PFSK-1 (cell line): ENCODE results near the gene ZGRF1.

Source experiments
- FOXP2 ChIP-seq: optimal IDR thresholded peaks from 2 replicates; pipeline ENCODE3; 2011; ENCODE audit warnings: borderline replicate concordance, control low read depth, inconsistent platforms; ENCODE audit not compliant: insufficient read depth; ENCODE audit errors: extremely low read length, extremely low read depth
- POLR2AphosphoS5 ChIP-seq: IDR thresholded peaks from 2 replicates; pipeline ENCODE4 v1.6.1; 2012; ENCODE audit warnings: low read depth, mild to moderate bottlenecking, control low read depth, low read length, moderate library complexity
- SIN3A ChIP-seq: IDR thresholded peaks from 2 replicates; pipeline ENCODE4 v1.6.1; 2012; ENCODE audit warnings: mild to moderate bottlenecking, low read length, moderate library complexity, borderline replicate concordance; ENCODE audit not compliant: insufficient read depth
- TAF1 ChIP-seq: IDR thresholded peaks from 2 replicates; pipeline ENCODE4 v1.6.1; 2012; ENCODE audit warnings: low read length, control low read depth, borderline replicate concordance; ENCODE audit not compliant: insufficient read depth
- TF ChIP-seq, protein P1 (sequence below), 2 experiments: IDR thresholded peaks; 2 replicates each; pipeline versions ENCODE4 v1.6.1 to v1.8.0; 2011 to 2012; ENCODE audit warnings: low read depth in 2 of 2, low read length in 2 of 2, control low read depth in 1 of 2, inconsistent platforms in 1 of 2, mild to moderate bottlenecking in 1 of 2, moderate library complexity in 1 of 2; ENCODE audit not compliant: insufficient read depth in 1 of 2

ZGRF1 gene

DNA sequence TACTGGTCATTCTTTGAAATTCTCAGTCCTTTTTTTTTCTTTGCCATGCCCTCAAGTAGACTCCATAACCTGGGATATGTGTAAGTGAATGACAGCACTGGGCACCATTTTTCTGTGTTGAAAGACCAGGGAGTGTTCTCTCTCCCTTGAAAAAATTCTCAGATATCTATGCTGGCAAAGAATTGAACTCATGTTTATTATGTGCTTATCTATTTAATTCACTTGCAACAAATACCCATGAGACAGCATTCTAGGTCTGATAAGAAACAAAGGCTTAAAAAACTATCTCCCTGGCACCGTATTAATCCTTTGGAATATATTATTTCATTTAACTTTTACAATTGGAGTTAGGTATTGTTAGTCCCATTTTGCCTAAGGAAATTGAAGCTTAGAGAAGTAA, 37.0 kb upstream of the ZGRF1 start:
- TF ChIP-seq SIN3A (no peak), FOXP2 (no peak), TAF1 (no peak), POLR2AphosphoS5 (no peak)
- TF ChIP-seq, protein P1, sequence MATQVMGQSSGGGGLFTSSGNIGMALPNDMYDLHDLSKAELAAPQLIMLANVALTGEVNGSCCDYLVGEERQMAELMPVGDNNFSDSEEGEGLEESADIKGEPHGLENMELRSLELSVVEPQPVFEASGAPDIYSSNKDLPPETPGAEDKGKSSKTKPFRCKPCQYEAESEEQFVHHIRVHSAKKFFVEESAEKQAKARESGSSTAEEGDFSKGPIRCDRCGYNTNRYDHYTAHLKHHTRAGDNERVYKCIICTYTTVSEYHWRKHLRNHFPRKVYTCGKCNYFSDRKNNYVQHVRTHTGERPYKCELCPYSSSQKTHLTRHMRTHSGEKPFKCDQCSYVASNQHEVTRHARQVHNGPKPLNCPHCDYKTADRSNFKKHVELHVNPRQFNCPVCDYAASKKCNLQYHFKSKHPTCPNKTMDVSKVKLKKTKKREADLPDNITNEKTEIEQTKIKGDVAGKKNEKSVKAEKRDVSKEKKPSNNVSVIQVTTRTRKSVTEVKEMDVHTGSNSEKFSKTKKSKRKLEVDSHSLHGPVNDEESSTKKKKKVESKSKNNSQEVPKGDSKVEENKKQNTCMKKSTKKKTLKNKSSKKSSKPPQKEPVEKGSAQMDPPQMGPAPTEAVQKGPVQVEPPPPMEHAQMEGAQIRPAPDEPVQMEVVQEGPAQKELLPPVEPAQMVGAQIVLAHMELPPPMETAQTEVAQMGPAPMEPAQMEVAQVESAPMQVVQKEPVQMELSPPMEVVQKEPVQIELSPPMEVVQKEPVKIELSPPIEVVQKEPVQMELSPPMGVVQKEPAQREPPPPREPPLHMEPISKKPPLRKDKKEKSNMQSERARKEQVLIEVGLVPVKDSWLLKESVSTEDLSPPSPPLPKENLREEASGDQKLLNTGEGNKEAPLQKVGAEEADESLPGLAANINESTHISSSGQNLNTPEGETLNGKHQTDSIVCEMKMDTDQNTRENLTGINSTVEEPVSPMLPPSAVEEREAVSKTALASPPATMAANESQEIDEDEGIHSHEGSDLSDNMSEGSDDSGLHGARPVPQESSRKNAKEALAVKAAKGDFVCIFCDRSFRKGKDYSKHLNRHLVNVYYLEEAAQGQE (IDR thresholded peaks at IDR 0.05; ENCODE audit: insufficient read depth in 1 of 2, low read depth in 2 of 2, low read length in 2 of 2): no peak

GRCh38 chr4:112673076-112673475, 36.4 kb upstream of the ZGRF1 start:
- TF ChIP-seq, protein P1 (IDR thresholded peaks at IDR 0.05; ENCODE audit: insufficient read depth in 1 of 2, low read depth in 2 of 2, low read length in 2 of 2): no peak
- TF ChIP-seq FOXP2 (no peak), POLR2AphosphoS5 (no peak), SIN3A (no peak), TAF1 (no peak)

GRCh38 chr4:112668131-112668530, 31.4 kb upstream of the ZGRF1 start:
- TF ChIP-seq FOXP2 (no peak), SIN3A (no peak), TAF1 (no peak), POLR2AphosphoS5 (no peak)
- TF ChIP-seq, protein P1 (IDR thresholded peaks at IDR 0.05; ENCODE audit: insufficient read depth in 1 of 2, low read depth in 2 of 2, low read length in 2 of 2): no peak

DNA sequence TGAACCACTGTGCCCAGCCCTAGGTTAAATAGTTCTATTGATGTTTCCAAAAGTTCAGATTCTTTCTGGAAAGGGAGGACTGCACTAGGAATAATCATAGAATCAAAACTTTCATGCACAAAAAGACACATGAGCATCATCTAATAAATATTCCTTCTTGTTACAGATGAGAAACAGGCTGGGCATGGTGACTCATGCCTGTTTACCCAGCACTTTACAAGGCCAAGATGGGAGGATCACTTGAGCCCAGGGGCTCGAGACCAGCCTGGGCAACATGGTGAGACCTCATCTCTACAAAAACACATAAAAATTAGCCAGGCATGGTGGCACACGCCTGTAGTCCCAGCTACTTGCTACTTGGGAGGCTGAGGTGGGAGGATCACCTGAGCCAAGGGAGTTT, 27.9 kb upstream of the ZGRF1 start:
- no peak for TF ChIP-seq POLR2AphosphoS5
- TF ChIP-seq SIN3A: no peak
- TF ChIP-seq, protein P1 (IDR thresholded peaks at IDR 0.05; ENCODE audit: insufficient read depth in 1 of 2, low read depth in 2 of 2, low read length in 2 of 2): no peak
- no peak for TF ChIP-seq TAF1
- no peak for TF ChIP-seq FOXP2

GRCh38 chr4:112655270-112655669, 18.6 kb upstream of the ZGRF1 start:
- TF ChIP-seq SIN3A (no peak), TAF1 (no peak), FOXP2 (no peak), POLR2AphosphoS5 (no peak)
- TF ChIP-seq, protein P1 (IDR thresholded peaks at IDR 0.05; ENCODE audit: insufficient read depth in 1 of 2, low read depth in 2 of 2, low read length in 2 of 2): no peak
